NT2/D1 (cell line): ENCODE results near the gene MBD3L3.
"Not testable (repeated sequence)": the region's sequence is repeated elsewhere in the genome, so short reads cannot be mapped to it uniquely, and the experiment has no call there.

Source experiments
- SUZ12 ChIP-seq: IDR thresholded peaks from 2 replicates; pipeline ENCODE4 v1.6.1; 2011; ENCODE audit not compliant: insufficient read length, insufficient read depth; ENCODE audit errors: extremely low read depth
- YY1 ChIP-seq: IDR thresholded peaks from 2 replicates; pipeline ENCODE4 v1.6.1; 2011; ENCODE audit not compliant: insufficient read length, insufficient read depth

GRCh38 chr19:7051421-7051820 lies 7.1 kb downstream of the MBD3L3 start:
- TF ChIP-seq YY1, SUZ12: not testable (repeated sequence)
